ENCODE measurements around the gene DMRT1. TPM values are rescaled to one million over a fixed set of nuclear protein-coding genes. Genes with fewer than 3 reads are reported as not detected.

DMRT1 gene
- total RNA-seq, 1 donor from 2014 or later: not detected

DNA sequence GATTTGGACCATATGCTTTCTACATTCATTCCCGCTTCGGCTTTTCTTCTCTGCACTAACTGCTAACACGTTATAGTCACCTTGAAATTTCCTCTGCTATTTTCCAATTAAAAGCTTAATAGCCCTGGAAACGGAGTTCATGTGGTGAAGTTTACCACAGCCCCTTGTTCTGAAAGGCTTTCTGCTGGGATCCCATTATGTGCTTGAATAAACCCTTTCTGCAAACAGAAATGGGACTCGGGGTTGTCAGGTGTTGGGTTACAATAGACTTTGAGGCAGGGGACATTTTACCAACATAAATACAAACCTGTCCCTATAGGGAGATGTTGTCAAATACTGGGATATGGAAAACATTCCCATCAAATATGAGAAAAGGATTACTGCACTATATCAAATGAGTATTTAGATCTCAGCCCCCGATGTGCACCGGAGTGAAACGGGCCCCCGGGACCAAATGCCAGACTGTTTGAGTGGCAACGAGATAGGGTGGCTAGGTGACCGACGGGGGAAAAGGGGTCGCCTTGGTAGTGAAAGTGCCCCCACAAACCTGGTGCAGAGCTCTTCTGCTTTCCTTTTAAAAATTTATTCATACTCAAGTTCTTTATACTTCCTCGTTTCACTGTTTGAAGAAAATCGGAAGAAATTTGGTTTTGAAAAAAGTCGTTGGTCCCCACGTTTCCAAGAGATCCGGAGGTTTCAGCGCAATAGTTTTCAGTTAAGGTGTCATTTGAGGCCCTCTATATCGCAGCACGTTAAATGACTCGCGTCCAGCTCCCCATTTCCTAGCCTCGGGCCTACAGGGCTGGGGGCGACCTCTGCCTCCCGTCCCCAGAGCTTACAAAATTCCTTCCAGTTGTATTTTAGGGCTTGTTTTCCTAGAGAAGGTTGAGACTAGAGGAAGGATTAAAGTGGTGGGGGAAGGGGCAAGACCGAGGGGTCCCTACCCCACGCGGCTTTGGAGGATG is 132.8 kb downstream of the DMRT1 start:
- H3K9me3 Mint-ChIP-seq (ENCODE audit: unreplicated experiment): no peaks in the 10 kb centered on the region
- H3K27ac Mint-ChIP-seq (ENCODE audit: unreplicated experiment): no peak overlapping the region
- H3K4me3 Mint-ChIP-seq (ENCODE audit: unreplicated experiment): no peak overlapping the region
- peaks cover 35% of the 10 kb centered on the region for H3K4me1 Mint-ChIP-seq (ENCODE audit: unreplicated experiment)
- H3K27me3 Mint-ChIP-seq (ENCODE audit: unreplicated experiment): peaks cover 36% of the 10 kb centered on the region
- DNase-seq (ENCODE audit: low spot score): no peak
- no peaks in the 10 kb centered on the region for H3K36me3 Mint-ChIP-seq (ENCODE audit: low read depth, unreplicated experiment)
- TF ChIP-seq CTCF (IDR thresholded peaks at IDR 0.05; ENCODE audit: unreplicated experiment): no peak

GRCh38 chr9:974996-975739 is 133.7 kb downstream of the DMRT1 start:
- DNase-seq (ENCODE audit: low spot score): peak; percentile 26
- H3K27me3 Mint-ChIP-seq (ENCODE audit: unreplicated experiment): peaks cover 31% of the 10 kb centered on the region
- H3K27ac Mint-ChIP-seq (ENCODE audit: unreplicated experiment): no peak overlapping the region
- no peaks in the 10 kb centered on the region for H3K36me3 Mint-ChIP-seq (ENCODE audit: low read depth, unreplicated experiment)
- no peak for TF ChIP-seq CTCF (IDR thresholded peaks at IDR 0.05; ENCODE audit: unreplicated experiment)
- H3K4me1 Mint-ChIP-seq (ENCODE audit: unreplicated experiment): peaks cover 40% of the 10 kb centered on the region
- no peak overlapping the region for H3K4me3 Mint-ChIP-seq (ENCODE audit: unreplicated experiment)
- H3K9me3 Mint-ChIP-seq (ENCODE audit: unreplicated experiment): no peaks in the 10 kb centered on the region

- Mint-ChIP-seq H3K4me3 (ENCODE audit: unreplicated experiment) (peak overlapping the region; percentile 77), H3K9me3 (ENCODE audit: unreplicated experiment) (no peaks in the 10 kb centered on the region), H3K4me1 (ENCODE audit: unreplicated experiment) (peaks cover 40% of the 10 kb centered on the region), H3K27ac (ENCODE audit: unreplicated experiment) (no peak overlapping the region), H3K27me3 (ENCODE audit: unreplicated experiment) (peaks cover 27% of the 10 kb centered on the region), H3K36me3 (ENCODE audit: low read depth, unreplicated experiment) (no peaks in the 10 kb centered on the region)
- DNase-seq (ENCODE audit: low spot score): no peak
- TF ChIP-seq CTCF (IDR thresholded peaks at IDR 0.05; ENCODE audit: unreplicated experiment): no peak
Observed at GRCh38 chr9:975740-976257, 134.3 kb downstream of the DMRT1 start.

DNA sequence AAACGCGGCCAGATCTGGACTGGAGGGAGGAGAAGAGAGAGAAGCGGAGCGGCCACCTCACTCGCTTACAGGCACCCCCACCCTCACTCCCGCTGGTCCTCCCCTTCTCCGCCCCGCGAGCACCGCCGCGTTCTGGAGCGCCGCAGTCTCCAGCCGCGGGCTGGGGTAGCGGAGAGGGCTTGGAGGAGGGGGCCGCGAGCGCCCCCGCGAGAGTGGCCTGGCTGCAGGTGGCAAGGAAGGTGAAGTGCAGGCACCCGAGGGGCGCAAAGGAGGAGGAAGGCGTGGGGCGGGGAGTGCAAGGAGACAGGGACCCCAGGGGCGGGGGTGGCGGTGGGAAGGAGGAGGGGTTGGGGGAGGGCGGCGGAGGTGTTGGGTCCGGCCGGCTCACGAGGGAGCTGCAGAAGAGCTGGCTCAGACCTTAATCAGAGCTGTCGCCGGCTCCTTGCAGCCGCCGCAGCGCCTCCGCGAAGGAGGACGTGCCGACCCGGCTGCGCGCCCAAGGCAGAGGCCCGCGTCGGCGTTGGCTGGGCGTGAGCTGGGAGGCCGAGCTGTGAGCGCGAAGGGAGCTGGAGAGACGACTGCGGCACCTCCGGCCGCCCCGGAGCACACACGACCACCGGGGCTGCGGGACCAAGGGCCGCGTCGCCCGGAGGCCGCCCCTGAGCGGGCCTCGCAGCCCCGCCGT is 134.9 kb downstream of the DMRT1 start, which contains the start of gene DMRT3:
Gene DMRT3, plus strand, starts transcription at position 398 of the 685 bp plus-strand sequence. CDS start 347 bp downstream, outside the sequence.
- Mint-ChIP-seq H3K27me3 (ENCODE audit: unreplicated experiment) (peaks cover 27% of the 10 kb centered on the region), H3K9me3 (ENCODE audit: unreplicated experiment) (no peaks in the 10 kb centered on the region), H3K27ac (ENCODE audit: unreplicated experiment) (no peak within 1 kb of the TSS), H3K4me1 (ENCODE audit: unreplicated experiment) (peaks cover 42% of the 10 kb centered on the region), H3K4me3 (ENCODE audit: unreplicated experiment) (peak within 1 kb of the TSS; percentile 77), H3K36me3 (ENCODE audit: low read depth, unreplicated experiment) (no peaks in the 10 kb centered on the region)
- TF ChIP-seq CTCF (IDR thresholded peaks at IDR 0.05; ENCODE audit: unreplicated experiment): no peak
- DNase-seq (ENCODE audit: low spot score): peak; percentile 36
